ENCODE measurements around the gene AKAP12. TPM values are rescaled to one million over a fixed set of nuclear protein-coding genes. Genes with fewer than 3 reads are reported as not detected.

The AKAP12 gene
- polyA plus RNA-seq, 1 donor from 2014 or later, result 21.5 TPM

DNA sequence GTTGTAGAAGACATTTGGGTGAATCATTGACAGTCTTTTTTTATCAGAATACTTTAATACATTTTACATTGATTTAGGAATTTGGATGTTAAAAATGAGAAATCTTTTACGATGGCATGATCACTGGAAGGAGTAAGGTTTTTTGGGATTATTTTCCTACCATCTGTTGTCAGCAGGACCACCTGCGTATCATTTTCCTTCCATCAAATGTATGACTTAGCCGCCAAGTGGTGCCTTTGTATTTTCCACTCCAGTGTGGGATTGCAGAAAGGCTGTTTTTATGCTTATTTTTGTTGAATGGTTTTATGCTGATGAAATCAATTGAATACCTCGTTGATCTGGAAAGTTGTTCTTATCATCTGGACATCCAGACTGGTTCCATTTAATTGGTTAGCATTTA, 35.8 kb downstream of the AKAP12 start:
- H3K9me3 ChIP-seq (ENCODE audit: low read length), result no peaks in the 10 kb centered on the region
- peaks cover 8% of the 10 kb centered on the region for H3K79me2 ChIP-seq (replicated peaks; ENCODE audit: insufficient read depth, low read length)
- no peak overlapping the region for H3K4me3 ChIP-seq (ENCODE audit: low read length)
- H3K4me2 ChIP-seq (ENCODE audit: low read length), result no peak overlapping the region
- no peaks in the 10 kb centered on the region for H4K20me1 ChIP-seq (ENCODE audit: insufficient read depth)
- TF ChIP-seq RAD21 (conservative IDR thresholded peaks at IDR 0.05), result no peak
- TF ChIP-seq TAF1 (IDR thresholded peaks at IDR 0.05; ENCODE audit: low read depth), result no peak
- TF ChIP-seq MXI1 (conservative IDR thresholded peaks at IDR 0.05; ENCODE audit: poor library complexity, severe bottlenecking), result no peak
- no peak for TF ChIP-seq SMC3 (conservative IDR thresholded peaks at IDR 0.05; ENCODE audit: poor library complexity)
- TF ChIP-seq EZH2 (IDR thresholded peaks at IDR 0.05; ENCODE audit: borderline replicate concordance, insufficient read depth, low read length, poor library complexity, severe bottlenecking), result no peak
- no peak for TF ChIP-seq POLR2AphosphoS5 (IDR thresholded peaks at IDR 0.05)
- TF ChIP-seq, protein P1, sequence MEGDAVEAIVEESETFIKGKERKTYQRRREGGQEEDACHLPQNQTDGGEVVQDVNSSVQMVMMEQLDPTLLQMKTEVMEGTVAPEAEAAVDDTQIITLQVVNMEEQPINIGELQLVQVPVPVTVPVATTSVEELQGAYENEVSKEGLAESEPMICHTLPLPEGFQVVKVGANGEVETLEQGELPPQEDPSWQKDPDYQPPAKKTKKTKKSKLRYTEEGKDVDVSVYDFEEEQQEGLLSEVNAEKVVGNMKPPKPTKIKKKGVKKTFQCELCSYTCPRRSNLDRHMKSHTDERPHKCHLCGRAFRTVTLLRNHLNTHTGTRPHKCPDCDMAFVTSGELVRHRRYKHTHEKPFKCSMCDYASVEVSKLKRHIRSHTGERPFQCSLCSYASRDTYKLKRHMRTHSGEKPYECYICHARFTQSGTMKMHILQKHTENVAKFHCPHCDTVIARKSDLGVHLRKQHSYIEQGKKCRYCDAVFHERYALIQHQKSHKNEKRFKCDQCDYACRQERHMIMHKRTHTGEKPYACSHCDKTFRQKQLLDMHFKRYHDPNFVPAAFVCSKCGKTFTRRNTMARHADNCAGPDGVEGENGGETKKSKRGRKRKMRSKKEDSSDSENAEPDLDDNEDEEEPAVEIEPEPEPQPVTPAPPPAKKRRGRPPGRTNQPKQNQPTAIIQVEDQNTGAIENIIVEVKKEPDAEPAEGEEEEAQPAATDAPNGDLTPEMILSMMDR (IDR thresholded peaks at IDR 0.05; ENCODE audit: poor library complexity, severe bottlenecking), result no peak
- no peak for TF ChIP-seq EP300 (conservative IDR thresholded peaks at IDR 0.05; ENCODE audit: poor library complexity, severe bottlenecking)
- TF ChIP-seq, protein P2, sequence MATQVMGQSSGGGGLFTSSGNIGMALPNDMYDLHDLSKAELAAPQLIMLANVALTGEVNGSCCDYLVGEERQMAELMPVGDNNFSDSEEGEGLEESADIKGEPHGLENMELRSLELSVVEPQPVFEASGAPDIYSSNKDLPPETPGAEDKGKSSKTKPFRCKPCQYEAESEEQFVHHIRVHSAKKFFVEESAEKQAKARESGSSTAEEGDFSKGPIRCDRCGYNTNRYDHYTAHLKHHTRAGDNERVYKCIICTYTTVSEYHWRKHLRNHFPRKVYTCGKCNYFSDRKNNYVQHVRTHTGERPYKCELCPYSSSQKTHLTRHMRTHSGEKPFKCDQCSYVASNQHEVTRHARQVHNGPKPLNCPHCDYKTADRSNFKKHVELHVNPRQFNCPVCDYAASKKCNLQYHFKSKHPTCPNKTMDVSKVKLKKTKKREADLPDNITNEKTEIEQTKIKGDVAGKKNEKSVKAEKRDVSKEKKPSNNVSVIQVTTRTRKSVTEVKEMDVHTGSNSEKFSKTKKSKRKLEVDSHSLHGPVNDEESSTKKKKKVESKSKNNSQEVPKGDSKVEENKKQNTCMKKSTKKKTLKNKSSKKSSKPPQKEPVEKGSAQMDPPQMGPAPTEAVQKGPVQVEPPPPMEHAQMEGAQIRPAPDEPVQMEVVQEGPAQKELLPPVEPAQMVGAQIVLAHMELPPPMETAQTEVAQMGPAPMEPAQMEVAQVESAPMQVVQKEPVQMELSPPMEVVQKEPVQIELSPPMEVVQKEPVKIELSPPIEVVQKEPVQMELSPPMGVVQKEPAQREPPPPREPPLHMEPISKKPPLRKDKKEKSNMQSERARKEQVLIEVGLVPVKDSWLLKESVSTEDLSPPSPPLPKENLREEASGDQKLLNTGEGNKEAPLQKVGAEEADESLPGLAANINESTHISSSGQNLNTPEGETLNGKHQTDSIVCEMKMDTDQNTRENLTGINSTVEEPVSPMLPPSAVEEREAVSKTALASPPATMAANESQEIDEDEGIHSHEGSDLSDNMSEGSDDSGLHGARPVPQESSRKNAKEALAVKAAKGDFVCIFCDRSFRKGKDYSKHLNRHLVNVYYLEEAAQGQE (IDR thresholded peaks at IDR 0.05; ENCODE audit: borderline replicate concordance), result no peak
- no peaks in the 10 kb centered on the region for H3F3A ChIP-seq (ENCODE audit: insufficient read depth, low read length, poor library complexity, severe bottlenecking)
- H3K9ac ChIP-seq (ENCODE audit: low read length), result no peak overlapping the region
- H3K27me3 ChIP-seq (ENCODE audit: insufficient read depth, low read depth, low read length), result no peaks in the 10 kb centered on the region
- H3K9me2 ChIP-seq (ENCODE audit: insufficient read depth, low read length), result no peaks in the 10 kb centered on the region
- H2AFZ ChIP-seq (ENCODE audit: low read depth, low read length), result no peak overlapping the region
- H3K27ac ChIP-seq (ENCODE audit: low read length), result no peak overlapping the region
- H3K36me3 ChIP-seq (ENCODE audit: insufficient read depth, low read length), result no peaks in the 10 kb centered on the region

DNA sequence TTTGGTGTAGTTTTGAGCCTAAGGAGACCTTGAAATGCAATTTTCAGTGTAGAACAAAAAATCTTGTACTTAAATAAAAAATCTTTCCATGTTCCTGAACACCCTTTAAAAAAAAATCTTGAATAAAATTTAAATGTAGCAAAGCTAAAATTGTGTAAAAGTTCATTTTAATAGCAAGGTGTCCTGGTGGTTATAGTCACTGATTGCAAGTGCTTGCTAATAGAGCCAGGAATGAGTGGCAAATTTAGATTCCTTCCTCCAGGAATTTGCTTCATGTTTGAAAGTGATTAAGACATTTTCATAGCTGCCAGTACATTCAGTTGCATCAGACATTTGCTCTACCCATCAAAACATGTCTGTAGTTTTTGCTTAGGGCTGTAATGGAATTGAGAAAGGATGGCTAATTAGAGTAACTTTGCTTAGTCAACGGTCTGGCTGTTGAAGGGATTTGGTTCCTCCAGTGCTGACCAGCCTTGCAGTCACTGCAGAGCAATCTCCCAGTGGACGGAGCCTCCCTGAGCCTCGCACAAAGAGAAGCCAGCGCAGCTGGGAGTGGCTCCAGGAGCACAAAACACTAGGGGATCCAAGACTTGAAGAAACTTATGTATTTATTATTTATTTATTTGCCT, 36.5 kb downstream of the AKAP12 start:
- H3K4me2 ChIP-seq (ENCODE audit: low read length), result no peak overlapping the region
- H4K20me1 ChIP-seq (ENCODE audit: insufficient read depth), result no peaks in the 10 kb centered on the region
- H3K9ac ChIP-seq (ENCODE audit: low read length), result no peak overlapping the region
- H3F3A ChIP-seq (ENCODE audit: insufficient read depth, low read length, poor library complexity, severe bottlenecking), result no peaks in the 10 kb centered on the region
- H2AFZ ChIP-seq (ENCODE audit: low read depth, low read length), result no peak overlapping the region
- TF ChIP-seq, protein P1 (IDR thresholded peaks at IDR 0.05; ENCODE audit: poor library complexity, severe bottlenecking), result no peak
- TF ChIP-seq EP300 (conservative IDR thresholded peaks at IDR 0.05; ENCODE audit: poor library complexity, severe bottlenecking) (no peak), MXI1 (conservative IDR thresholded peaks at IDR 0.05; ENCODE audit: poor library complexity, severe bottlenecking) (no peak), TAF1 (IDR thresholded peaks at IDR 0.05; ENCODE audit: low read depth) (no peak), SMC3 (conservative IDR thresholded peaks at IDR 0.05; ENCODE audit: poor library complexity) (no peak), POLR2AphosphoS5 (IDR thresholded peaks at IDR 0.05) (no peak), RAD21 (conservative IDR thresholded peaks at IDR 0.05) (no peak), EZH2 (IDR thresholded peaks at IDR 0.05; ENCODE audit: borderline replicate concordance, insufficient read depth, low read length, poor library complexity, severe bottlenecking) (no peak)
- TF ChIP-seq, protein P2 (IDR thresholded peaks at IDR 0.05; ENCODE audit: borderline replicate concordance), result no peak
- H3K9me2 ChIP-seq (ENCODE audit: insufficient read depth, low read length), result no peaks in the 10 kb centered on the region
- H3K36me3 ChIP-seq (ENCODE audit: insufficient read depth, low read length), result no peaks in the 10 kb centered on the region
- peak overlapping the region; percentile 36 for H3K4me3 ChIP-seq (ENCODE audit: low read length)
- no peaks in the 10 kb centered on the region for H3K9me3 ChIP-seq (ENCODE audit: low read length)
- peaks cover 8% of the 10 kb centered on the region for H3K79me2 ChIP-seq (replicated peaks; ENCODE audit: insufficient read depth, low read length)
- H3K27me3 ChIP-seq (ENCODE audit: insufficient read depth, low read depth, low read length), result no peaks in the 10 kb centered on the region
- no peak overlapping the region for H3K27ac ChIP-seq (ENCODE audit: low read length)

Data from neural cell (in vitro differentiated cells).